Upper lobe of left lung (tissue), 6 donors: Measurements from ENCODE around the gene TMEM132C. TPM values are rescaled to one million over a fixed set of nuclear protein-coding genes. Genes with fewer than 3 reads are reported as not detected.

ENCODE experiments used
- ATAC-seq, 2 donors: fragments of 200-7000 bp; cut with Tn5 transposase; one replicate each; pipeline ENCODE4 v1.9.1; 2022; ENCODE audit warnings: mild to moderate bottlenecking in 2 of 2, moderate library complexity in 2 of 2; ENCODE audit not compliant: low FRiP score in 2 of 2
- DNase-seq, 2 donors: peaks; one replicate each; pipeline ENCODE4 v3.0.0-alpha.2; 2019 to 2020
- H3K27ac ChIP-seq, 4 donors: fragments of 200-600 bp; sonication (generic); one replicate each; pipeline ENCODE4 v1.5.1; 2016 to 2019
- H3K27me3 ChIP-seq, 4 donors: fragments of 200-600 bp; sonication (generic); one replicate each; pipeline ENCODE4 v1.5.1; 2017 to 2019
- H3K36me3 ChIP-seq, 4 donors: fragments of 200-600 bp; sonication (generic); one replicate each; pipeline ENCODE4 v1.5.1; 2016 to 2019
- H3K4me1 ChIP-seq, 4 donors: fragments of 200-600 bp; sonication (generic); one replicate each; pipeline ENCODE4 v1.5.1; 2018 to 2019
- H3K4me3 ChIP-seq, 4 donors: fragments of 200-600 bp; sonication (generic); one replicate each; pipeline ENCODE4 v1.5.1; 2017 to 2019; ENCODE audit warnings: mild to moderate bottlenecking in 2 of 4, moderate library complexity in 1 of 4
- H3K9me3 ChIP-seq, 4 donors: fragments of 200-600 bp; sonication (generic); one replicate each; pipeline ENCODE4 v1.5.1; 2018 to 2019
- CTCF ChIP-seq, 6 experiments: fragments of 450-650 bp in 4 of 6; fragments of 200-600 bp in 2 of 6; sonication (generic) in 2 of 6; IDR thresholded peaks; one replicate each; pipeline ENCODE4 v1.5.1; 2016 to 2019; ENCODE audit warnings: antibody characterized with exemption in 6 of 6
- EP300 ChIP-seq, 4 donors: sonication (generic); formaldehyde crosslinking; IDR thresholded peaks; one replicate each; pipeline ENCODE4 v1.5.1; 2017; ENCODE audit warnings: antibody characterized with exemption in 4 of 4, control low read depth in 2 of 4
- POLR2A ChIP-seq, 4 donors: fragments of 450-650 bp; IDR thresholded peaks; one replicate each; pipeline ENCODE4 v1.5.1; 2016 to 2017; ENCODE audit warnings: antibody characterized with exemption in 4 of 4, mild to moderate bottlenecking in 2 of 4
- POLR2AphosphoS5 ChIP-seq, 2 donors: sonication (generic); formaldehyde crosslinking; IDR thresholded peaks; one replicate each; pipeline ENCODE4 v1.5.1; 2017; ENCODE audit warnings: antibody characterized with exemption in 2 of 2
- WGBS, 2 donors: methylation state at CpG; one replicate each; pipeline ENCODE4 v1.1.5; 2017 to 2018; 5-methylcytosine and 5-hydroxymethylcytosine counted together
- total RNA-seq, 6 donors: library from RNA; depleted of rRNA in 4 of 6; stranded (reverse); fragments of >200 nt in 4 of 6; gene quantifications; one replicate each; pipeline versions ENCODE4 v1.1.0 to v1.2.1, GENCODE V29; 2016 to 2021
- donor health status: DM: no; HTN: no; CAD: no; lungs with moderate emphysema.
- donor health status: DM: no; HTN: yes; CAD: no; lungs with severe emphysema.

Gene TMEM132C
- total RNA-seq, 6 donors from 2014 or later, result under 0.01 to 2.2 (median 1.1) TPM

DNA sequence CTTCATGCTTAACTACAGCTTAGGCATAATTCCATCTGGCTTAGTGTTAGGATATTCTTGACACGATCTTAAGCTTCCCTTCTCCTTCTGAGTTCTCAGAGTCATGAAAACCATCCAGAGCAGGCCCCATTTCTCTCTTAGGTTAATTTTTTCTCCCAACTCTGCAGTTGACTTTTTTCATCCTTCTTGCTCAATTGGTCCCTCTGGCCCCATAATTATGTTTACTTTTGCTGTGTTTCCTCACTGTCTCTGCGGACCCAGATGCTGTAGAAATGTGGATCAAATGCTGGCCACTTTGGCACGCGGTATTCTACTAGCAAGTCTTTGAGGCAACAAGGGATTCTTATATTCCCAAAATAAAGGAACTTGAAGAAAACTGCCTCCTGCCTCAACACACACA lies 9.5 kb downstream of the TMEM132C start:
- no peak overlapping the region for H3K27ac ChIP-seq
- no peaks in the 10 kb centered on the region for H3K27me3 ChIP-seq
- TF ChIP-seq CTCF (IDR thresholded peaks at IDR 0.05), result no peak
- no peak for TF ChIP-seq POLR2AphosphoS5 (IDR thresholded peaks at IDR 0.05)
- TF ChIP-seq POLR2A (IDR thresholded peaks at IDR 0.05), result no peak
- TF ChIP-seq EP300 (IDR thresholded peaks at IDR 0.05), result no peak
- 78 to 79% methylated on average over 4 of the region's 4 CpGs for WGBS, 2 donors
- no peak for DNase-seq
- H3K4me3 ChIP-seq, result no peak overlapping the region
- no peaks in the 10 kb centered on the region for H3K4me1 ChIP-seq
- H3K9me3 ChIP-seq, result peaks cover 0 to 4% (median 2%) of the 10 kb centered on the region in 4 donors
- H3K36me3 ChIP-seq, result no peaks in the 10 kb centered on the region
- no peak for ATAC-seq

- TF ChIP-seq POLR2A (IDR thresholded peaks at IDR 0.05), result no peak
- no peak for TF ChIP-seq POLR2AphosphoS5 (IDR thresholded peaks at IDR 0.05)
- TF ChIP-seq CTCF (IDR thresholded peaks at IDR 0.05), result no peak
- TF ChIP-seq EP300 (IDR thresholded peaks at IDR 0.05), result no peak
- no peaks in the 10 kb centered on the region for H3K9me3 ChIP-seq
- DNase-seq (no peak), ATAC-seq (peak in 1 of 2 donors; percentile 48)
- H3K27ac ChIP-seq, result no peak overlapping the region
- no peaks in the 10 kb centered on the region for H3K27me3 ChIP-seq
- H3K36me3 ChIP-seq, result no peaks in the 10 kb centered on the region
- H3K4me3 ChIP-seq, result no peak overlapping the region
- H3K4me1 ChIP-seq, result no peaks in the 10 kb centered on the region
- 75 to 78% methylated on average over 1 of the region's 1 CpG for WGBS, 2 donors
Measured at GRCh38 chr12:128286970-128287369, 20.0 kb downstream of the TMEM132C start.

GRCh38 chr12:128288357-128288756 lies 21.4 kb downstream of the TMEM132C start:
- no peak for ATAC-seq
- 22 to 45% methylated on average over 2 of the region's 2 CpGs for WGBS, 2 donors
- no peak overlapping the region for H3K4me3 ChIP-seq

GRCh38 chr12:128288896-128289295 lies 21.9 kb downstream of the TMEM132C start:
- DNase-seq (no peak), ATAC-seq (no peak)
- Histone ChIP-seq H3K4me3 (no peak overlapping the region), H3K36me3 (no peaks in the 10 kb centered on the region), H3K9me3 (no peaks in the 10 kb centered on the region), H3K27me3 (no peaks in the 10 kb centered on the region), H3K27ac (no peak overlapping the region), H3K4me1 (no peaks in the 10 kb centered on the region)
- no peak for TF ChIP-seq POLR2A (IDR thresholded peaks at IDR 0.05)
- no peak for TF ChIP-seq EP300 (IDR thresholded peaks at IDR 0.05)
- TF ChIP-seq CTCF (IDR thresholded peaks at IDR 0.05), result no peak
- TF ChIP-seq POLR2AphosphoS5 (IDR thresholded peaks at IDR 0.05), result no peak
- 92 to 93% methylated on average over 13 of the region's 13 CpGs for WGBS, 2 donors

More at GRCh38 chr12:128288357-128288756, 21.4 kb downstream of the TMEM132C start:
- H3K27ac ChIP-seq, result no peak overlapping the region
- H3K36me3 ChIP-seq, result no peaks in the 10 kb centered on the region
- TF ChIP-seq CTCF (IDR thresholded peaks at IDR 0.05), result no peak
- TF ChIP-seq EP300 (IDR thresholded peaks at IDR 0.05), result no peak
- TF ChIP-seq POLR2A (IDR thresholded peaks at IDR 0.05), result no peak
- TF ChIP-seq POLR2AphosphoS5 (IDR thresholded peaks at IDR 0.05), result no peak
- no peaks in the 10 kb centered on the region for H3K27me3 ChIP-seq
- DNase-seq, result no peak
- no peaks in the 10 kb centered on the region for H3K9me3 ChIP-seq
- no peaks in the 10 kb centered on the region for H3K4me1 ChIP-seq

GRCh38 chr12:128290938-128291337 lies 24.0 kb downstream of the TMEM132C start:
- no peak for DNase-seq
- Histone ChIP-seq H3K9me3 (no peaks in the 10 kb centered on the region), H3K36me3 (no peaks in the 10 kb centered on the region), H3K27ac (no peak overlapping the region), H3K27me3 (no peaks in the 10 kb centered on the region), H3K4me3 (no peak overlapping the region), H3K4me1 (no peaks in the 10 kb centered on the region)
- TF ChIP-seq EP300 (IDR thresholded peaks at IDR 0.05) (no peak), CTCF (IDR thresholded peaks at IDR 0.05) (no peak), POLR2A (IDR thresholded peaks at IDR 0.05) (no peak), POLR2AphosphoS5 (IDR thresholded peaks at IDR 0.05) (no peak)
- ATAC-seq, result no peak
- WGBS, 2 donors, result 61% methylated on average over 6 of the region's 6 CpGs
